ENCODE results near the gene MAML2.

Gene MAML2

GRCh38 chr11:96061730-96062129 lies 281.3 kb downstream of the MAML2 start:
- DNase-seq (ENCODE audit: low read depth) = no peak
- no peak for TF ChIP-seq CTCF (conservative IDR thresholded peaks at IDR 0.05; ENCODE audit: low read depth, low read length)

GRCh38 chr11:96061069-96061468 lies 281.9 kb downstream of the MAML2 start:
- no peak for TF ChIP-seq CTCF (conservative IDR thresholded peaks at IDR 0.05; ENCODE audit: low read depth, low read length)
- no peak overlapping the region for H3K4me3 ChIP-seq (ENCODE audit: low read length)
- no peak for DNase-seq (ENCODE audit: low read depth)

More at GRCh38 chr11:96061730-96062129, 281.3 kb downstream of the MAML2 start:
- no peak overlapping the region for H3K4me3 ChIP-seq (ENCODE audit: low read length)

GRCh38 chr11:96057502-96057901 lies 285.5 kb downstream of the MAML2 start:
- H3K4me3 ChIP-seq (ENCODE audit: low read length) = no peak overlapping the region
- DNase-seq (ENCODE audit: low read depth) = no peak
- TF ChIP-seq CTCF (conservative IDR thresholded peaks at IDR 0.05; ENCODE audit: low read depth, low read length) = no peak

- no peak for DNase-seq (ENCODE audit: low read depth)
- no peak for TF ChIP-seq CTCF (conservative IDR thresholded peaks at IDR 0.05; ENCODE audit: low read depth, low read length)
Observed at GRCh38 chr11:96056576-96056975, 286.4 kb downstream of the MAML2 start.

GRCh38 chr11:96055706-96056387 lies 287.1 kb downstream of the MAML2 start:
- no peak for DNase-seq (ENCODE audit: low read depth)
- no peak for TF ChIP-seq CTCF (conservative IDR thresholded peaks at IDR 0.05; ENCODE audit: low read depth, low read length)

More at GRCh38 chr11:96056576-96056975, 286.4 kb downstream of the MAML2 start:
- no peak overlapping the region for H3K4me3 ChIP-seq (ENCODE audit: low read length)

GRCh38 chr11:96054870-96055705 lies 287.9 kb downstream of the MAML2 start:
- no peak overlapping the region for H3K4me3 ChIP-seq (ENCODE audit: low read length)
- TF ChIP-seq CTCF (conservative IDR thresholded peaks at IDR 0.05; ENCODE audit: low read depth, low read length) = peak; percentile 65
- DNase-seq (ENCODE audit: low read depth) = peak; percentile 48

More at GRCh38 chr11:96055706-96056387, 287.1 kb downstream of the MAML2 start:
- no peak overlapping the region for H3K4me3 ChIP-seq (ENCODE audit: low read length)
